T-helper 2 cell (primary cell): ENCODE data around the gene SBF1.
"Not testable (repeated sequence)": the region's sequence is repeated elsewhere in the genome, so short reads cannot be mapped to it uniquely, and the experiment has no call there.

Experiments used
- DNase-seq, 5 experiments: peaks; one replicate each; pipeline versions ENCODE4 v3.0.0 to v3.0.0-alpha.2; 2012 to 2022
- total RNA-seq, 2 donors: gene quantifications; one replicate each; lab custom pipeline; 2026; lab: John Stamatoyannopoulos, UW

SBF1 gene
- 377 to 478 reads per million in 2 donors for total RNA-seq

GRCh38 chr22:50474710-50475651 lies at the start of gene SBF1:
SBF1 (minus strand) TSS chr22:50475035; CDS start chr22:50474840, 195 bp downstream.
- peak; percentile 78 to 89 (median 81) for DNase-seq

GRCh38 chr22:50523806-50524675 lies 49.2 kb upstream of the SBF1 start:
- DNase-seq = no peak

GRCh38 chr22:50523458-50523805 lies 48.6 kb upstream of the SBF1 start:
- DNase-seq = no peak

GRCh38 chr22:50522806-50523438 lies 48.1 kb upstream of the SBF1 start:
- no peak for DNase-seq

- DNase-seq = no peak
These were observed 47.5 kb upstream of the SBF1 start for GRCh38 chr22:50522208-50522805.

GRCh38 chr22:50521710-50522109 lies 46.9 kb upstream of the SBF1 start:
- no peak for DNase-seq

GRCh38 chr22:50520826-50521453 lies 46.1 kb upstream of the SBF1 start:
- no peak for DNase-seq

- DNase-seq = not testable (repeated sequence)
These were observed 45.3 kb upstream of the SBF1 start for GRCh38 chr22:50520184-50520583.

GRCh38 chr22:50519151-50519550 lies 44.3 kb upstream of the SBF1 start:
- DNase-seq = no peak

GRCh38 chr22:50518606-50519005 lies 43.8 kb upstream of the SBF1 start:
- DNase-seq = no peak

GRCh38 chr22:50517495-50518260 lies 42.8 kb upstream of the SBF1 start:
- no peak for DNase-seq

- no peak for DNase-seq
These were observed 42.1 kb upstream of the SBF1 start for GRCh38 chr22:50516891-50517290.

- DNase-seq = no peak
These were observed 41.2 kb upstream of the SBF1 start for GRCh38 chr22:50516068-50516467.

GRCh38 chr22:50513175-50513574 lies 38.3 kb upstream of the SBF1 start:
- no peak for DNase-seq

- DNase-seq = no peak
These were observed 34.1 kb upstream of the SBF1 start for GRCh38 chr22:50508897-50509296.

- DNase-seq = peak; percentile 94 to 97 (median 96)
These were observed 33.4 kb upstream of the SBF1 start, which contains the start of gene NCAPH2 for GRCh38 chr22:50507991-50508884. NCAPH2 (plus strand) TSS chr22:50508224; CDS start chr22:50508338, 114 bp downstream.

- peak in 4 of 5 experiments; percentile 84 to 95 (median 90) for DNase-seq
These were observed 32.7 kb upstream of the SBF1 start, which contains the start of gene LMF2 for GRCh38 chr22:50507421-50507990. LMF2 (minus strand) TSS chr22:50507702; CDS start chr22:50507675, 27 bp downstream.

- DNase-seq = no peak
These were observed 32.0 kb upstream of the SBF1 start for GRCh38 chr22:50506611-50507420.
